NCI-H2227 (cell line): ENCODE results near the gene EGFL7.
A peak's percentile ranks its signal among the peaks of the same experiment; 100 is the strongest.

Experiments used
- DNase-seq: peaks from one replicate; lab custom pipeline; 2025; ENCODE audit not compliant: unreplicated experiment; lab: John Stamatoyannopoulos, UW

EGFL7 gene

DNA sequence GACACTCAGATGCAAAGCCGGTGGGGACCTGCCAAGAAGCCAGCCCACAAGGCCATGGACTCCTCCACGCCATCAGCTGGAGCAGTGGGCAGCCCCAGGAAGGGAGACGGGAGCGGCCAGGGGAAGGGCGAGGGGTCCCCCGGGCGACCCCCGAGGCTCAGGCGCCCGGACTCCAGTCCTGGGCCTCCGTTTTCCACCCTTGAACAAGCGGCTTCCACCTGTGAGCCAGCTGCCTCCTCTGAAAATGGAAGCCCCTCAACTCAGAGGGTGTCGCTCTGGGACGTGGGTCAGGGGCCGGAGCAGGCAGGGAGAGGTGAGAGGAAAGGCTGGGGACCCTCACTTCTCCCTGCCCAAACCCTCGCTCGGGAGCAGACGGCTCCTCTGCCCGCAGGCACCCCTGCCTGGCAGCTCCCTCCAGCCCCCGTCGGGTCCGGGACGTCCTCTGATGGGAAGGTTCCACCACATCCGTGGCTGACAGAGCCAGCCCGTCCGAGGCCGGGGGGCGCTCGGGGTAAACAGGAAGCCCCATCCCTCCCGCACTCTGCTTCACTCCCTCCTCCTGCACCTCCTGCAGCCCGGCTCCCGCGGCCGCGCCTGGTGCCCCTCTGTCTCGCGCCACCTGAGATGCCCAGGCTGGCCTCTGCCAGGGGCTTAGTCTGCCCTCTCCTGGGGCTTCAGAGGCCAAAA lies 3.7 kb upstream of the EGFL7 start:
- DNase-seq = no peak

DNA sequence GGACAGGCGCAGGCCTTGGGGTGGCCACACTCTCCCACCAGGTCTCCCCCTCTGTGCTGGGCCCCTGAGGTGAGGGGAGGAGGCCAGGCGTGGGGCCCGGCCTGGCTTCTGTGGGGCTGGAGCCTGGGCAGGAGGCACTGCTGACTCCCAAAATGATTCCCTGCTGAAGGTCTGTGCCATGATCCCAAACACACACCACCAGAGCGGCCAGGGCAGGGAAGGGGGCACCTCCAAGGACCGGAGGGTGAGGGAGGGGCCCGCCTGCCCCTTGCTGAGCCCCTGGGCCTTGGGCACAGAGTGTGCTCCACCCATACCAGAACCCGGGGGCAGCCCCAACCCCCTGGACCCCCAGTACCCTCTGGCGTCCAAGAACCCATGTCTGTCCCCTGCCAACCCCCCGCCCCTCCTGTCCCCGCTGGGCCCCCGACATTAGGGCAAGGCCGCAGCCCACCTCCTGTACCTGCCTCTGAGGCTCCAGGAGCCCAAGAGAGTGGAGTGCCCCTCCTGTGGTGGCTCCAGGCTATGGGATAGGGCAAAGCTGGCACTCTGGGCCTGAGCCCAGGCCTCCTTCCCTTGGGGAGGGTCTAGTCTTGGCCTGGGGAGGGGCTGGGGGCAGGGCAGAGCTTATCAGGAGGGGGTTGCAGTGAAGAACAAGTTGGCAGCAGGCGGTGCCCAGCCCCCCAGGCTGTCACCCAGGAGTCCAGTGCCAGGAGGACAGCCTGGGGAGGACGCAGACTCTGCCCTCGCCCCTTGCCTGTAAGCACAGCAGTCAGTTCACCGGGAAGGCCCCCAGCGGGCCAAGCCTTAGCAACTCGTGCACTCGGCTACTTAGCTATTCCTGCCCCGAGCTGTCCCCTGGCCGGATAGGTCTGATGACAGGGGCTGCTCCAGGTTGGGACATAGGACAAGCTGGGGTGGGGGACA lies 2.6 kb upstream of the EGFL7 start:
- DNase-seq = no peak

DNA sequence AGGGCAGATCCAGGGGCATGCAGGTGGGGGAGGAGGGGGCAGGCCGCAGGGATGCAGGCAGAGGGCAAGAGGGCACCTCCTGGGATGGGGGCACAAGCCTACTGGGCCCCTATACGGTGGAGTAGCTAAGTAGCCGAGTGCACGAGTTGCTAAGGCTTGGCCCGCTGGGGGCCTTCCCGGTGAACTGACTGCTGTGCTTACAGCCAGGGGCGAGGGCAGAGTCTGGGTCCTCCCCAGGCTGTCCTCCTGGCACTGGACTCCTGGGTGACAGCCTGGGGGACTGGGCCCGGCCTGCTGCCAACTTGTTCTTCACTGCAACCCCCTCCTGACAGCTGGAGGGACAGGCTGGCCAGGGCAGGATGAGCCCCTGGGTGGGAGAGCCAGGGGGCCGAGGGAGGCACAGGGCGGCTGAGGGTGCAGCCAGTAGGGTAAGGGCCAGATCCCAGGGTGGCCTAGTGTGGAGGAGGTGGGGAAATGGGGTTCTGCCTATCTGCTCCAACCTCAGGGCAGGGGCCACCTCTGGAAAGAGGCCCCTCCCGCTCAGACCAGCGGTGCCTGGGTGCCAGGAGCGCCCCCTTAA lies 1.7 kb upstream of the EGFL7 start:
- DNase-seq = no peak

DNA sequence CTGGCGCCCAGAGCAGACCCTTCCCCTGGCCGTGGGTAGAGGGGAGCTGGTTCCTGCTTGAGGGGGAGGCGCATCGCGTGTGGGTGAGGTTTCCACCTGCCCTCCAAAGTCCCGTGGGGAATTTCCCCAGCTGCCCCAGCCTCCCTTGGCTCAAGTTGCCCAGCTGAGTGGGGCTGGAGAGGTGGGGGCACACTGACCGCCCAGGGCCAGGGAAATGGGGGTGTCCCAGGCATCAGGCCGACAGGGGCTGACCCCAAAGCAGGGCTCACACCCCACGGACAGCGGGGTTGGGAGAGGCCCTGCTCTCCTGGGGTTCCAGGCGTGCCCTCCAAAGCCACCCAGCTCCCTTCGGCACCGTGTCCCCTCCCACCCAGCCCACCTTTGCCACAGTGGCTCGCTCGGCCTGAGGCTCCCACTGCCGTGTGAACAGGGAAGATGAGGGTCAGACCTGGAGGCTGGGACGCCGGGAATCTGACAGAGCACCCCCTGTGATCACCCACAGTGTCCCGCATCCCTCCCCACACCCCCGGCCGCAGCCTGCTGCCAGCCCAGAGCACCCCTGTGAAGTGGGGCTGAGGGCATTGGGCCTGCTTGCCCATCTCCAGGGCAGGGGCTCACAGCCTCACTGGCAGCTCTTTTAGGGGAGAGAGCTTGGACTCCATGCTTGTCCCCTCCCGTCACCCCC lies 933 bp upstream of the EGFL7 start:
- no peak for DNase-seq

DNA sequence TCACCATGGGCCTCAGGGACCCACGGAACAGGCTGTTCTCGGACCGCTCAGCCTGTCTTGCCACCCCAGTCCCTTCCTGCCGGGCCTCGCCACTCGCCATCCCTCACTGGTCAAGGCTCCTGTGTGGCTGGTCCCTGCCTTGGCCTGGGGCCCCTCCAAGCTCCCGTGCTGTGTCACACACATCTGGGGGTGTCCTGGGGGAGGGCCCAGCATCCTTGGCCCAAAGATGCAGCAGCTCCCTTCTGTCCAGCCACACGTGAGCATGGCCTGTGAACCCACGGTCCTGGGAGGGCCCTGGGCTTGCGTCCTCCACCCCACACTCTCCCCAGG lies 425 bp upstream of the EGFL7 start:
- no peak for DNase-seq

DNA sequence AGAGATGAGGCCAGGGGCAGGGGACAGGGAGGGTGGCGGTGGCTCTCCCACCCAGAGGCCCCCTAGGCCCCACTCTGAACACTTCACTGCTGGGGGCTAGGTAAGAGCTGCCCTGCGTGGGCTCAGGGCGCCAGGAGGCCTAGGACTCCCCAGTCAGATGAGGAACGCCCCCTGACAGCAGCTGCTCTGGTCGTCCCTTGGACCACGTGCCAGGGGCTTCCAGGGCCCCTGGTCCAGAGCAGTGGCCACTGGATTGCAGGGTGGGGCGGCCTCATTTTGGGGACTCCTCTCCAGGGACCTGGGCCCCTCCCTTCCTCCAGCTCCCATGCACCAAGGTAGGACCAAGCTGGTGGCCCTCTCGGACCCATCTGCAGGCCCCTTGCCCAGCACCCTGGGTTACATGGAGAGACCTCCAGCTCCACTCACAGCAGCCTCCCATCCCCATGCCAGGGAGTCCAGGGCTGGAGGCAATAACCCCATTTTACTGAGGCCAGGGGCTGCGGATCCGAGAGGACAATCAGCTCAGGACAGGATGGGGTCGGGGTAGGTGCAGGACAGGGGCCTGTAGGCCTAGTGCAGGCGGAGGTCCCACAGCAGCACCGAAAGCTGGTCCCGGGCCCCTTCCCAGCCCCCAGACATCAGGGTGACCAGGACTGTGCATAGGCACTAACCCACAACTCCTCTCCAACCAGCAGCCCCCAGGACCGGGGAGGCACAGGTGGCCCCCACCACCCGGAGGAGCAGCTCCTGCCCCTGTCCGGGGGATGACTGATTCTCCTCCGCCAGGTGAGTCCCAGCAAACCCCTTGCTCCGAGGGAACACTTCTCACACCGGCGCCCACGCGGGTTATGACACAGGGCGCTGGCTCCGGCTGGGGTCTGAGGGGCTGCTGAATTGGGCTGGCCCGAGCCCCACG lies 1.5 kb downstream of the EGFL7 start:
- no peak for DNase-seq

DNA sequence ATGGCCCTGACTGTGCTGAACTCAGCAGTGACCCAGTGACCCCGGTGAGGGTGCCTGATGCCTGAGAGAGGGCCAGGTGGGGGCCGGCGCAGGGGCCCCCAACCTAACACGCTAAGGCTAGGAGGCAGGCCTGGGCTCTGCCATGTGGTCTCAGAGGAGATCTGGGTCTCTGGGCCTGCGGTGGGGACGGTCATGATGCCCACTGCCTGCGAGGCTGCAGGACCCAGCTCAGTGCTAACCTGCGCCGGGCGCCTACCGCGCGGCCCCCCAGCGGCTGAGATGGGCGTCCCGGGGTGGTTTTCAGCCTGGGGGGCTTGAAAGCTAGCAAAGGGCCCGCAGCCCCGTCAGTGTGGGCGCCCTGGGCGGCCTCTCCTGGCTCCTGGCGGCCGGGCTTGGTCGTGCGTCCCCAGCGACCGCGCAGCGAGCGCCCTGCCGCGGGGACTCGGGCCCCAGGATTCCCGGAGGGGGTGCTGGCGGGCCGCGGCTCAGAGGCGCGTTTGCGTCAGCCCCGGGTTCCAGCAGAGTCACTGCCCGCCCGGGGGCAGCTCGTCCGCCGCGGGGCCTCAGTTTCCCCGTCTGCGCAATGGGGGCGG lies 2.5 kb downstream of the EGFL7 start:
- DNase-seq = peak; percentile 38

DNA sequence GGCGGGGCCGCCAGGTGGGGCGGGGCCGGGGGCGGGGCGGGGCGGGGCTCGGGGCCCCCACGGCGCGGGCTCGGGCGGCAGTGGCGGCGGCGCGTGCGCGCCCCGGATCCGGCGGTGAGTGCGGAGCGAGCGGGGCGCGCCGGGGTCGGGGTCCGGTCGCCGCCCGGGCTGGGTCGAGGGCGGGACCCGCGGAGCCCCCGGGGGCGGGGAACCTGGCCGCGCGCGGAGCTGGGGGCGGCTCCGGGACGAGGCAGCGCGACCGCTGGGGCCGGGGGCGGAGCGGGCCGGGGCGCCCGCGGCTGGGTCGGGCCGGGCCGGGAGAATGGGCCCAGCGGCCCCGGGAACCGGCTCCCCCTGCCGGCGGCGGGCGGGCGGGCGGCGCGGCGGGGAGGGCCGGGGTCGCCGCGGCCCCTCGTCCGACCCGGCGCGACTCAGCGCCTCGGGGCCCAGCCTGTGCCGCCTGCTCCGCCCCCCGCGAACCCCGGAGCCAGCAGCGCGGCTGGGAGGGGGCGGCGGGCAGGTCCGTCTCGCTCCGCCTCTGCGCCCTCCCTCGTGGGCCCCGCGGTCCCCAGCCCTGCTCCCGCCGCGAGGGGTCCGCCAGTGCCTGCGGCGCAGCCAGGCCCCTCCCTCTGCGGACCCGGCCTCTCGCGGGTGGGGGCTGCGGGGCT lies 3.1 kb downstream of the EGFL7 start:
- peak; percentile 38 for DNase-seq

DNA sequence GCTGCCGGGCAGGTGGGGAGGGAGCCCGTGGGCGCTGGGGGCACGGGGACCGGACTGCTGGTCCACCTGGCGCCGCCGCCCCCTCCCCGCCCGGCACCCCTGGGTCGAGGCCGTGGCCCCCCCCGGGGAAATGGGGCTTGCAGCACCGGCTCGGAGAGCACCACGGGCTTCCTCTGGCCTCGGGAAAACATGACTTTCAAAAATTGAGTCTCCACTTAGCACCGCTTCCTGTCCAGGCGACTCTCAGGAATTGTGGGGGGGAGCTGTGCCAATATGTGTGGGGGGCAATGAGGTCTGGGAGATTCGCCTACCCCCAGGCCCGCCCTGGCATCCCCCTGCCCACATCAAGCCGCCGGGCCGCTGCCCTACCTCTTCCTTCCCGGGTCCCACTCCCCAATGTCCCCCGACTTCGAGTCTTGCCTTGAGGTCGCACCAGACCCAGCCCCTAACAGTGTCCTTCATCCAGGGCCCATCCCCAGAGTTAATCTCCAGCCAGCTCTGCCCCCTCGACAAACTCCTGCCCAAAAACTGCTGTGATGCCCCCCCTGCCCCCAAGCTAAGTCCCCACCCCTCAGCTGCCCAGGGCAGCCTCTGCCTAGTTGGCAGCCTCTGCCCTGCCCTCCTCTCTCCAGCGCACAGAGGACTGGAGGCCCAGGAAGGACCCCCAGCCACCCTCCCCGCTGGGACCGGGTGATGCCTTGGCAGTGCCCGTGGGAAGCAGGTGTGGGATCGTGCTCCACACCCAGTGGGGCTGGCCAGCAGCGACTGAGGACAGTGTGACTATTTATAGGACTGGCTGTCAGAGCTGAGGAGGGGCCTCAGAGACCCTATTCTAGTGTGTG lies 3.9 kb downstream of the EGFL7 start:
- no peak for DNase-seq

DNA sequence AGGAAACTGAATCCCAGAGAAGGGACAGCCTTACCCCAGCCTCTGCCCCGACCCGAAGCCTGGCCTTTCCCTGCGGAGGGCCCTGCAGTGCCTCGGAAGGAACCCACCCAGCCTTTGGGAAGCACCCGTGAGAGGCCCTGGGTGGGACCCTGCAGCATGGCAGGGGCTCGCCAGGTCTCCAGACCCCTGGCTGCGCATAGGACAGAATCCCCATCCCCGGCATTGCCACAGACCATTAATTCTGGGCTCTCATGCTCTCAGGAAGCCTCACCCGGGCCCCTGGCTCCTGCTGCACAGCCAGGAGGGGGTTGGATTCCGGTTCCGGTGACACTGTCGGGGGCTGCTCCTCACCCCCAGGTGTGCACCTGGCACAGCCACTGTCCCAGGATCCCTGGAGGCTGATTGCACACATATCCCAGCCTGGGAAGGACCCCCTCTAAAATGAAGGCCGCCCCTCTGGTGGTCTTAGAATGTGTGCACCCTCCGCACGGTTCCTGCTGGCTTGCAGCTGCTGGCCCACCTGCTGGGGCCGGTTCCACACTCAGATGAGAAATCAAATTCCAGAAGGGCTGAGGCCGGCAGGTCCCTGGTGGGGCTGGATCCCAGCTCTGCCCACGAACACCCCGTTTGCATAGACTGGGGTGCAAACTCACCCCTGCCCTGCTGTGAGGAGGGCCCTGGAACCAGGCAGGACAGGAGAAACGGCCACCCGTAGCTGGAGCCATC lies 4.7 kb downstream of the EGFL7 start:
- DNase-seq = no peak

DNA sequence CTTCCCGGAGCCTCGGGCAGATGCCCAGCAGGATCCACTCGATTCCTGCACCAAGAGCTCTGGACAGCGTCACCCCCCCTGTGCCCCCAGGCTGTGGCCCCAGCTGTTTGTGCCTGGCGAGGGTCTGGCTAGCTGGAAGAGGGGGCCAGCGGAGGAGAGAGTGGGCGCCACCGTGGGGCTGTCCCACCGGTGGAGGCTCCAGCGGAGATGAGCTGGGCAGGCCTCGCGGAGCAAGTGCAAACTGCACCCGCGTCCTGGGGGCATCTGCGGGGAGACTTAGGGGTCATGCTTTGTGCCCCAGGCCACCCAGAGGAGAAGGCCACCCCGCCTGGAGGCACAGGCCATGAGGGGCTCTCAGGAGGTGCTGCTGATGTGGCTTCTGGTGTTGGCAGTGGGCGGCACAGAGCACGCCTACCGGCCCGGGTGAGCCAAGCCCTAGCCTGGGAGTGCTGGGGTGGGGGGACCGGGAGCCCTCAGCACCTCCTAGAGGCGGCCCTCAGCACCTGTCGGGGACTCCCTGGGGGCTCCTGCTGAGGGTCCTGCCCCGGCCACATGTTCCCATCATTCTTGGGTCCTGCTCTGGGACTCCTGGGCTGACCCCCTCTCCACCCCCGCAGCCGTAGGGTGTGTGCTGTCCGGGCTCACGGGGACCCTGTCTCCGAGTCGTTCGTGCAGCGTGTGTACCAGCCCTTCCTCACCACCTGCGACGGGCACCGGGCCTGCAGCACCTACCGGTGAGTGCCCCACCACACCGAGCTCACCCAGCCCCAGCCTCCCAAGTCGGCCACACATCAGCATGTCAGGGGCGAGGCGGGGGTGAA lies 5.4 kb downstream of the EGFL7 start:
- DNase-seq = no peak

DNA sequence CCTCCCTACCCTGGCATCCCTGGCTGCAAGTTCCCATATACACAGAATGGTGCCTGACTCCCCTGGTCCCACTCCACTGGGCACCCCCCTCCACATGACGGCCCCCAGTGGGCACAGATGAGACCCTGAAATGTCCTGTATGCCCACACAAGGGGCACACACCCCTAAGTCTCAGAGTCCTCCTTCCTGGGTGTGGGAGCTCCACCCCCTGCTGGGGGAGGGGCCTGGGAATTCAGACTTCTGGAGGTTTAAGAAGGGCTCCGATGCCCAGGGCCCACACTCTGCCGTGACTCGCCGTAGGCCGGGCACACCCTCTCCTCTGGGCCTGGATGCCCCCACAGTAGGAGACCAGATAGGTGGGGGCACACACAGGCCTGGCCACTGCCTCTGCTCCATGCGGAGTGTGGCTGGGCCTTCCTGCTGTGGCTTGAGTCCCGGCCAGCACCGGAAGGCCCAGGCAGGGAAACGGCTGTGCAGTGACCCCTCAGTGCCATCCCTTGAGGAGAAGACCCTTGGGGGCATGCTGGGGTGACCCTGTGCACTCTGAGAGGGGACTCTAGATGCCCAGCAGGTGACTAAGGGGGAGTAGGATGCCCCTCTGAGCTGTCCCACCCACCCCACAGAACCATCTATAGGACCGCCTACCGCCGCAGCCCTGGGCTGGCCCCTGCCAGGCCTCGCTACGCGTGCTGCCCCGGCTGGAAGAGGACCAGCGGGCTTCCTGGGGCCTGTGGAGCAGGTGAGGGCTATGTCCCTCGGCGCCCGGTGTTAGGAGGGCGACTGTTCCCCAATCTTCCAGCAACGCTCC lies 6.5 kb downstream of the EGFL7 start:
- DNase-seq = peak; percentile 8

DNA sequence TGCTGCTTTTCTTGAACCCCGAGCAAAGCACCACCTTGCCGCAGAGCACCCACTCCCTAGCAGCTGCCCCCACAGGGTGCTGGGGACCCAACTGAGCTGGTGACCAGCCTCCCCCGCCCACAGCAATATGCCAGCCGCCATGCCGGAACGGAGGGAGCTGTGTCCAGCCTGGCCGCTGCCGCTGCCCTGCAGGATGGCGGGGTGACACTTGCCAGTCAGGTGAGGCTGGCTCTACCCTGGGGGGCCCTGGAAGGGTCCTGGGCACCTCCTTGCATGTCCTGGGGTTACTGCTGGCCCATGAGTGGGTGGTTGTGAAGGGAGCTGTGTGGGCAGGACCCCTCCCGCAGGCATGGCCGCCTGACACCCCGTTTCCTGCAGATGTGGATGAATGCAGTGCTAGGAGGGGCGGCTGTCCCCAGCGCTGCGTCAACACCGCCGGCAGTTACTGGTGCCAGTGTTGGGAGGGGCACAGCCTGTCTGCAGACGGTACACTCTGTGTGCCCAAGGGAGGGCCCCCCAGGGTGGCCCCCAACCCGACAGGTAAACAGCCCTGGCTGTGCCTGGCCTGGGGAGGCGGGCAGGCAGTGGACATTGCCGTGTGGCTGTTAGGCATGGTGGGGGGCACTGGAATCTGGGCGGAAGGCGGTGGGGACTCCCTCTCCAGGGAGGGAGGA lies 7.2 kb downstream of the EGFL7 start:
- no peak for DNase-seq

DNA sequence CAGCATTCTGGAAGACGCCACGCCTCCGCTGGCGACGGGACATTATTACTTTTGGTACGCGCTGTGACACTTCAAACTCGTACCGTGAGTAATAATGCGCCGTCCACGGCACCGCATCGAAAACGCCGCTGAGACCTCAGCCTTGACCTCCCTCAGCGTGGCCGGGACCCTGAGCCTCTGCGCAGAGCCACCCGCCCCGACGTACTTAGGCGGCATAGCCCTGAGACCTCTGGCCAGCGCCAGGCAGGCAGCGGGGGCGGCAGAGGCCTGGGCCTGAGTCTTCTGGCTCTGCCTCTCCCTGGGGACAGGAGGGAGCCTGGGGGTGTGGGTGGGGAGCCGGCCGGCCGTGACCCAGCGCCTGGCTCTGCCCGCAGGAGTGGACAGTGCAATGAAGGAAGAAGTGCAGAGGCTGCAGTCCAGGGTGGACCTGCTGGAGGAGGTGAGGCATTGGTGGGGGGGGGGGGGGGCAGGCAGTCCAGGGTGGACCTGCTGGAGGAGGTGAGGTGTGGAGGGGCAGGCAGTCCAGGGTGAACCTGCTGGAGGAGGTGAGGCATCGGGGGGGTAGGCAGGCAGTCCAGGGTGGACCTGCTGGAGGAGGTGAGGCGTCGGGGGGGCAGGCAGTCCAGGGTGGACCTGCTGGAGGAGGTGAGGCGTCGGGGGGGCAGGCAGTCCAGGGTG lies 8.0 kb downstream of the EGFL7 start:
- no peak for DNase-seq

DNA sequence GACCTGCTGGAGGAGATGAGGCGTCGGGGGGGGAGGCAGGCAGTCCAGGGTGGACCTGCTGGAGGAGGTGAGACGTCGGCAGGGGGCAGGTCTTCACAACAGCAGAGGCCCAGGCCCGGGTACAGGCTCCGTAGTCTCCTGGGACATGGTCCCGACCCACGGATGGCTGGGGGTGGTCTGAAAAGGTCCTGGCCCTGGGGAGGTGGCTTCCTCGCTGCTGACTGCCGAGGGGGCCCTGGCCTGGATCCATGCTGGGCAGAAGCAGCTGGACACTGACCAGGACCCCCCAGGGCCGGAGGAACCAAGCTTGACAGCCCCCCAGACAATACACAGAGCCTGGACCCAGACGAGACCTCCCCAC lies 8.5 kb downstream of the EGFL7 start:
- DNase-seq = no peak
